ENCODE measurements around the gene JAZF1. TPM values are rescaled to one million over a fixed set of nuclear protein-coding genes. Genes with fewer than 3 reads are reported as not detected.
"Not testable (repeated sequence)": the region's sequence is repeated elsewhere in the genome, so short reads cannot be mapped to it uniquely, and the experiment has no call there.

JAZF1 gene
- total RNA-seq, 2 donors from 2014 or later: 12.6 to 23.6 TPM

DNA sequence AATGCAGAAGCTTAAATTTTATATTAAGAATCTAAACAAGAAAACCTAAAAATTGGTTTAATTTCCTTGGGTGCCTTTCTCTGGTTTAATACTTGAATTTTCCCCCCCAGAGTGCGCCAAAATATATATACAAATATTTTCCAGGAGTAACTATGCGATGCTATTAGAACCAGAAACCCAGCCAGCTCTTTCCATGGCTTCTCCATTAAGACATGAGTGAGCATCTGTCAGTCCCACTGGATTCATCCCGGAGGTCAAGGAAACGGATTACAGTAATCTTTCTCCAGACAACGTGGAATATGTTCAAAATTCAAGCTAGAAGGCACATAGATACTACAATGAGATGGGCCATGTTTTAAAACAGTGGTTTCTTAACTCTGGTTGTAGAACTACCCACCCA lies 291.9 kb downstream of the JAZF1 start:
- Mint-ChIP-seq H3K9me3 (peaks cover 3% of the 10 kb centered on the region), H3K27me3 (no peaks in the 10 kb centered on the region), H3K27ac (no peak overlapping the region), H3K4me3 (no peak overlapping the region), H3K36me3 (peaks cover 9% of the 10 kb centered on the region), H3K4me1 (ENCODE audit: low read depth in 2 of 2) (peaks cover 23 to 24% of the 10 kb centered on the region in 2 donors)
- ATAC-seq (no peak), DNase-seq (ENCODE audit: low spot score) (no peak)

DNA sequence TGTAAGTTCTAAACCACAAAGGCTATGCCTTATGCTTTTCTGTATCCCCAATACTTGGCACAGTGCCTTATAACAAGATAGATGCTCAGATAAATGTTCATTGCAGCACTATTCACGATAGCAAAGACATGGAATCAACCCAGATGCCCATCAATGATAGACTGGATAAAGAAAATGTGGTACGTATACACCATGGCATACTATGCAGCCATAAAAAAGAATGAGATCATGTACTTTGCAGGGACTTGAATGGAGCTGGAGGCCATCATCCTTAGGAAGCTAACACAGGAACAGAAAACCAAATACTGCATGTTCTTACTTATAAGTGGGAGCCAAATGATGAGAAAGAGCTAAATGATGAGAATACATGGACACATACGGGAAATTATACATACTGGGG lies 293.9 kb downstream of the JAZF1 start:
- DNase-seq (ENCODE audit: low spot score); H3K36me3 Mint-ChIP-seq; ATAC-seq; H3K27me3 Mint-ChIP-seq; H3K4me3 Mint-ChIP-seq; H3K9me3 Mint-ChIP-seq: not testable (repeated sequence)
- Mint-ChIP-seq H3K4me1 (ENCODE audit: low read depth in 2 of 2) (peaks cover 23 to 24% of the 10 kb centered on the region in 2 donors), H3K27ac (peak overlapping the region in 1 of 2 donors; percentile 26)

- H3K4me3 Mint-ChIP-seq: no peak overlapping the region
- no peaks in the 10 kb centered on the region for H3K27me3 Mint-ChIP-seq
- H3K27ac Mint-ChIP-seq: peak overlapping the region in 1 of 2 donors; percentile 9
- DNase-seq (ENCODE audit: low spot score): no peak
- peaks cover 20 to 24% of the 10 kb centered on the region in 2 donors for H3K4me1 Mint-ChIP-seq (ENCODE audit: low read depth in 2 of 2)
- H3K36me3 Mint-ChIP-seq: no peaks in the 10 kb centered on the region
- peaks cover 3% of the 10 kb centered on the region for H3K9me3 Mint-ChIP-seq
- ATAC-seq: no peak
These were observed 294.9 kb downstream of the JAZF1 start for GRCh38 chr7:27885652-27886051.

DNA sequence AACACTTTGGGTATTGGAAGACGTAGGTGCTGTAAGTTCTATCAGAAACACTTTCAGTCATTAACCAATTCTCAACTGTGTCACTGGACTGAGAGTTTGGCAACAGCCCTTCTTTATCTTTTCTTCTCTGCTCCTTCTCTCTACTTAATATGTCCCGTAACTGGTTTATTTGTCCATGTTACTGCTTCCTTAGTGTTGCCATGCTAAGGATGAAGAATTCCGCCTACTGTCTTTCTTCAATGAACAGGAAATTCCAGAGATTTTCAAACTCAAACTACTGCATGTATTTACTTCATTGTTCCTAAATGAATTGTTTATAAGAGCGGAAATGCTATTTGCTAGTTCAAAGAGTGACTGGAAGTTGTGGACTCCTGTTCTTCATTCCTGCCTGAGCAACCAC lies 296.9 kb downstream of the JAZF1 start:
- DNase-seq (ENCODE audit: low spot score) (no peak), ATAC-seq (no peak)
- Mint-ChIP-seq H3K36me3 (no peaks in the 10 kb centered on the region), H3K4me1 (ENCODE audit: low read depth in 2 of 2) (peaks cover 13 to 17% of the 10 kb centered on the region in 2 donors), H3K27ac (no peak overlapping the region), H3K9me3 (peaks cover 3% of the 10 kb centered on the region), H3K27me3 (no peaks in the 10 kb centered on the region), H3K4me3 (no peak overlapping the region)

GRCh38 chr7:27876756-27877155 lies 303.8 kb downstream of the JAZF1 start:
- Mint-ChIP-seq H3K36me3 (no peaks in the 10 kb centered on the region), H3K4me3 (no peak overlapping the region), H3K27ac (no peak overlapping the region), H3K27me3 (no peaks in the 10 kb centered on the region), H3K4me1 (ENCODE audit: low read depth in 2 of 2) (peaks cover 20 to 37% of the 10 kb centered on the region in 2 donors), H3K9me3 (no peaks in the 10 kb centered on the region)
- DNase-seq (ENCODE audit: low spot score) (no peak), ATAC-seq (no peak)

- peak overlapping the region in 1 of 2 donors; percentile 64 for H3K27ac Mint-ChIP-seq
- H3K36me3 Mint-ChIP-seq: no peaks in the 10 kb centered on the region
- H3K9me3 Mint-ChIP-seq: no peaks in the 10 kb centered on the region
- ATAC-seq (no peak), DNase-seq (ENCODE audit: low spot score) (no peak)
- H3K4me3 Mint-ChIP-seq: no peak overlapping the region
- no peaks in the 10 kb centered on the region for H3K27me3 Mint-ChIP-seq
- peaks cover 20 to 45% of the 10 kb centered on the region in 2 donors for H3K4me1 Mint-ChIP-seq (ENCODE audit: low read depth in 2 of 2)
These were observed 304.8 kb downstream of the JAZF1 start for GRCh38 chr7:27875832-27876231.

DNA sequence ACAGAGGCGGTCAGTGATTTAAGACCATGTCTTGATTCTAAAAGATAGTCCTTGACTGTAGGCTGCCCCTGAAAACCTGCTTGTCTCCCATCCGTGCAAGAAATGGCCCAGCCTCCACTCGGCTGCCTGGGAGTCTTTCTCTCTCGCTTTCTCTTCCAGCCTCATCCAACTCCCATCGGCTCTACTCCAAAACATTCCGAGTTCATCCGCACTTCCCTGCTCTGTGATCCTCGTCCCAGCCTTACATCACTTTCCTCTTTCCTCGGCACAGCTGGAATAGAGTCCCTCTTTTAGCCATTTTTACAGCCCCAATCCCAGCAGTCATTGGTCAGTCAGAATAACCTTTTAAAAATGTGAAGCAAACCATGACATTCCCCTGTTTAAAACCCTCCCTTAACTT lies 305.5 kb downstream of the JAZF1 start:
- Mint-ChIP-seq H3K4me3 (no peak overlapping the region), H3K27me3 (no peaks in the 10 kb centered on the region), H3K9me3 (no peaks in the 10 kb centered on the region), H3K4me1 (ENCODE audit: low read depth in 2 of 2) (peaks cover 24 to 50% of the 10 kb centered on the region in 2 donors), H3K27ac (peak overlapping the region in 1 of 2 donors; percentile 64), H3K36me3 (no peaks in the 10 kb centered on the region)
- no peak for DNase-seq (ENCODE audit: low spot score)
- ATAC-seq: no peak

DNA sequence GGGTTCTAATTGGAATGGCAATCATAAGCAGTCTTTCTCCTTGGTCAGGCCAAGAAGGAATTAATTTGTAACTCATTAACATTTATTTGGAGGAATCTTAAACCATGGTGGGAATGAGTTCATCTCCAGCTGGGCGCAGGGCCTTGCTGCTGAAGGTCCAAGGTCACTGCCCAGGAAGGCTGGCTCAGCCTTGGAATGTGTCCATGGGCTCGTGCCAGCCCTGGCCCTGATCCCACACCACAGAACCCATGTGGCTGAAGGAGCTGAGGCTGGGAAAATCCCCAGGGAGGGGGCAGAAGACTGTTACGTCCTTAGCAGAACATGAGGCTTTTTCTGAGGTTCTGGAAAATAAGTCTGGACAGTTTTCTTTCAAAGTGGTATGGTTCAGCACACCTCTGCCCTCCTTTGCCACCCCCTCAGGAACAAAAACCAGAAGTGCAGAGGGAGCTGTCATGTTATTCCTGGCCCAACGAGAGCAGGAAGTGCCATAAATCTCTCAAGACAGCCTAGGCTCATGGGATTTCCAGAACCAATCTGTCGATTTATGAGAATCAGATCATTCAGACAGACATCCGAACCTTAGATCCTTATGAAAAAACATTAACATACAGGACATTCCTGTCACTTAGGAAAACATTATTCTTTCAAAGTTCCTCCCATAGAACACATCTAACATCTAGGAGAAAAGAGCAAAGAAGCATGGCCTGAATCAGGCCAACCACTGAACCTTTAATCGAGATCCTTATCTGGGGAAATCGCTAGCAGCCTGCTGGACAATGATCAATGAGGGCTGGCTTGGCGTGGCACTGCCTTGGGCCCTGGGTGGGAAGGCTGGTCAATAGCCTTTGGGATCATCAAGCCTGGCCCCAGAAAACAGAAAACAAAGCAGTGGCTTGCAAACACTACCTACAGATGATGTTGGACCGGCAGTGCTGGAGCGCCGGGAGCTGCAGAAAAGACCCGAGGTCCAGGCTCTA lies 306.3 kb downstream of the JAZF1 start:
- peaks cover 28 to 51% of the 10 kb centered on the region in 2 donors for H3K4me1 Mint-ChIP-seq (ENCODE audit: low read depth in 2 of 2)
- H3K27ac Mint-ChIP-seq: no peak overlapping the region
- DNase-seq (ENCODE audit: low spot score) (no peak), ATAC-seq (no peak)
- no peaks in the 10 kb centered on the region for H3K36me3 Mint-ChIP-seq
- no peaks in the 10 kb centered on the region for H3K9me3 Mint-ChIP-seq
- H3K27me3 Mint-ChIP-seq: no peaks in the 10 kb centered on the region
- H3K4me3 Mint-ChIP-seq: no peak overlapping the region

GRCh38 chr7:27872356-27873275 lies 308.0 kb downstream of the JAZF1 start:
- H3K4me1 Mint-ChIP-seq (ENCODE audit: low read depth in 2 of 2): peaks cover 34 to 53% of the 10 kb centered on the region in 2 donors
- no peaks in the 10 kb centered on the region for H3K27me3 Mint-ChIP-seq
- DNase-seq (ENCODE audit: low spot score): no peak
- no peak for ATAC-seq
- no peaks in the 10 kb centered on the region for H3K36me3 Mint-ChIP-seq
- no peak overlapping the region for H3K4me3 Mint-ChIP-seq
- no peak overlapping the region for H3K27ac Mint-ChIP-seq
- H3K9me3 Mint-ChIP-seq: no peaks in the 10 kb centered on the region

- H3K36me3 Mint-ChIP-seq: no peaks in the 10 kb centered on the region
- no peaks in the 10 kb centered on the region for H3K9me3 Mint-ChIP-seq
- H3K4me3 Mint-ChIP-seq: no peak overlapping the region
- H3K27me3 Mint-ChIP-seq: no peaks in the 10 kb centered on the region
- H3K4me1 Mint-ChIP-seq (ENCODE audit: low read depth in 2 of 2): peaks cover 38 to 54% of the 10 kb centered on the region in 2 donors
- no peak for DNase-seq (ENCODE audit: low spot score)
- ATAC-seq: no peak
- no peak overlapping the region for H3K27ac Mint-ChIP-seq
These were observed 308.7 kb downstream of the JAZF1 start for GRCh38 chr7:27871866-27872265.

DNA sequence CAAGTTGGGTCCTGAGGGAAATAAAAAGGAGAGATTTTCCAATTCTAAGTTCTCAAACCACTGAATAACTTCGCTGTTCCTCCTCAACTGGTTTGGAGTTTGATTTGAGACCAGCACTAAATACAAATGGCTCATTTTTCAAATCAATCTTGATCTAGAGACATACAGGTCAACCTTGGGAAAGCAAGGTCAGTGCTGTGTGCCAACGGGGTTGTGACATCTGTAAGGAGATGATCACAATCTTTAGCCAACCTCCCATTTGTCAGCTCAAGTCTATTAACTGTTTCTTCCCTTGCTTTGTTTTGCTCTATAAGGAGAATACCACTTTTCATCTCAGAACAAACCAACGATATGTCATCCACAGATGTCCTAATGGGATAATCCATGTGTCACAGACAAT lies 309.5 kb downstream of the JAZF1 start:
- Mint-ChIP-seq H3K4me3 (no peak overlapping the region), H3K36me3 (no peaks in the 10 kb centered on the region)

GRCh38 chr7:27870595-27870994 lies 310.0 kb downstream of the JAZF1 start:
- DNase-seq (ENCODE audit: low spot score) (no peak), ATAC-seq (no peak)
- Mint-ChIP-seq H3K9me3 (no peaks in the 10 kb centered on the region), H3K4me3 (no peak overlapping the region), H3K36me3 (no peaks in the 10 kb centered on the region), H3K27ac (peak overlapping the region in 1 of 2 donors; percentile 45), H3K4me1 (ENCODE audit: low read depth in 2 of 2) (peaks cover 47 to 57% of the 10 kb centered on the region in 2 donors), H3K27me3 (no peaks in the 10 kb centered on the region)

More for the DNA sequence above, 309.5 kb downstream of the JAZF1 start:
- Mint-ChIP-seq H3K4me1 (ENCODE audit: low read depth in 2 of 2) (peaks cover 46 to 58% of the 10 kb centered on the region in 2 donors), H3K27me3 (no peaks in the 10 kb centered on the region), H3K9me3 (no peaks in the 10 kb centered on the region), H3K27ac (no peak overlapping the region)
- DNase-seq (ENCODE audit: low spot score): no peak
- no peak for ATAC-seq

- ATAC-seq (no peak), DNase-seq (ENCODE audit: low spot score) (no peak)
- peak overlapping the region in 1 of 2 donors; percentile 25 for H3K27ac Mint-ChIP-seq
- H3K9me3 Mint-ChIP-seq: no peaks in the 10 kb centered on the region
- peaks cover 39 to 57% of the 10 kb centered on the region in 2 donors for H3K4me1 Mint-ChIP-seq (ENCODE audit: low read depth in 2 of 2)
- no peaks in the 10 kb centered on the region for H3K27me3 Mint-ChIP-seq
- no peak overlapping the region for H3K4me3 Mint-ChIP-seq
- H3K36me3 Mint-ChIP-seq: no peaks in the 10 kb centered on the region
These were observed 311.5 kb downstream of the JAZF1 start for GRCh38 chr7:27869056-27869455.

All from natural killer cell treated with Interleukin-12 subunit alpha and Interleukin-12 subunit beta and Interleukin-15 and Interleukin-18, amount 100 ng/mL, for 72 hours (primary cell).